T-helper 1 cell treated with Interleukin-12 subunit alpha and Interleukin-12 subunit beta and Interleukin-4 antibody, amounts not matched to agents 30 μg/mL and 1 μg/mL, for 36 hours (primary cell): ENCODE results near the gene C2CD2L.
"Not testable (repeated sequence)": the region's sequence is repeated elsewhere in the genome, so short reads cannot be mapped to it uniquely, and the experiment has no call there.

Experiments
- H3K27ac Mint-ChIP-seq: one replicate; pipeline ENCODE4 v1.8.0; 2021; ENCODE audit warnings: mild to moderate bottlenecking, mixed read lengths
- H3K27me3 Mint-ChIP-seq: one replicate; pipeline ENCODE4 v1.8.0; 2021; ENCODE audit warnings: low read depth, mixed read lengths
- H3K36me3 Mint-ChIP-seq: one replicate; pipeline ENCODE4 v1.8.0; 2021; ENCODE audit warnings: low read depth, mixed read lengths
- H3K4me1 Mint-ChIP-seq: one replicate; pipeline ENCODE4 v1.8.0; 2021; ENCODE audit warnings: low read depth, mixed read lengths
- H3K4me3 Mint-ChIP-seq: one replicate; pipeline ENCODE4 v1.8.0; 2021; ENCODE audit warnings: mild to moderate bottlenecking, moderate library complexity, mixed read lengths
- H3K9me3 Mint-ChIP-seq: one replicate; pipeline ENCODE4 v1.8.0; 2021; ENCODE audit warnings: mixed read lengths

The C2CD2L gene

GRCh38 chr11:119167077-119167458, 59.9 kb downstream of the C2CD2L start:
- peaks cover 11% of the 10 kb centered on the region for H3K4me1 Mint-ChIP-seq
- H3K36me3 Mint-ChIP-seq, H3K27ac Mint-ChIP-seq, H3K27me3 Mint-ChIP-seq, H3K9me3 Mint-ChIP-seq, H3K4me3 Mint-ChIP-seq: not testable (repeated sequence)

DNA sequence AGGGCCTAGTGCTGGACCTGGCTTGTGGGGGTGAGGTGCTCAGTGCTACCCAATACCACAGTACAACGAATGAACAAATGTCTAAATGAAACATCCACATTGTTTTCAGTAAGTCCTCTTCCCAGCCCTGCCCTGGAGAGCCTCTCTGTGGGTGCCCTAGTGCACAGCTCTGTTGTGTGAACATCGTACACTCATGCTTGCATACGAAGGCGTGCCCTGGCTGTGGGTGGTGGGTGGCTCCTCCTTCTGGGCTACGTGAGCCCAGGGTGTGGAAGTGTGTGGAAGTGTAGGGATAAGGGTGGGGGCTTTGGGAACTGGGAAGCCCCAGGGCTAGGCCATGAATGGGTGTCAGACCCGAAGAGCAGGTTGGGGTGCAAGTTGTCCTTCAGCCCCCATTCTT, 60.8 kb downstream of the C2CD2L start:
- peaks cover 16% of the 10 kb centered on the region for H3K4me1 Mint-ChIP-seq
- peak overlapping the region; percentile 72 for H3K4me3 Mint-ChIP-seq
- H3K27me3 Mint-ChIP-seq, result no peaks in the 10 kb centered on the region
- peak overlapping the region; percentile 80 for H3K27ac Mint-ChIP-seq
- H3K36me3 Mint-ChIP-seq, result no peaks in the 10 kb centered on the region
- H3K9me3 Mint-ChIP-seq, result no peaks in the 10 kb centered on the region
